WTC11 (cell line): ENCODE measurements around the gene MRPS15. TPM values are rescaled to one million over a fixed set of nuclear protein-coding genes. Genes with fewer than 3 reads are reported as not detected.

Source experiments
- AFF4 ChIP-seq: sonication (generic); formaldehyde crosslinking; IDR thresholded peaks from 2 replicates; pipeline ENCODE4 v1.8.1; 2023; ENCODE audit warnings: mild to moderate bottlenecking, missing genetic modification reagents, borderline replicate concordance
- ATF3 ChIP-seq: sonication (generic); formaldehyde crosslinking; conservative IDR thresholded peaks from 2 replicates; pipeline ENCODE4 v1.8.1; 2022; ENCODE audit warnings: mild to moderate bottlenecking, missing genetic modification reagents
- CREB1 ChIP-seq: sonication (generic); formaldehyde crosslinking; IDR thresholded peaks from 2 replicates; pipeline ENCODE4 v1.8.0; 2023; ENCODE audit warnings: mild to moderate bottlenecking, missing genetic modification reagents
- E2F1 ChIP-seq: sonication (generic); formaldehyde crosslinking; IDR thresholded peaks from 2 replicates; pipeline ENCODE4 v1.8.0; 2022; ENCODE audit warnings: mild to moderate bottlenecking, missing genetic modification reagents
- E2F4 ChIP-seq: sonication (generic); formaldehyde crosslinking; IDR thresholded peaks from 2 replicates; pipeline ENCODE4 v1.8.1; 2022; ENCODE audit warnings: low read depth, mild to moderate bottlenecking, moderate library complexity, missing genetic modification reagents, borderline replicate concordance
- GABPB1 ChIP-seq: sonication (generic); formaldehyde crosslinking; IDR thresholded peaks from 2 replicates; pipeline ENCODE4 v1.8.1; 2023; ENCODE audit warnings: mild to moderate bottlenecking, missing genetic modification reagents
- HMGA2 ChIP-seq: fragments of 250-450 bp; sonication (Bioruptor Pico); IDR thresholded peaks from 2 replicates; pipeline ENCODE4 v1.4.0; 2021; ENCODE audit warnings: mild to moderate bottlenecking, moderate library complexity
- IRF1 ChIP-seq: sonication (generic); formaldehyde crosslinking; IDR thresholded peaks from 2 replicates; pipeline ENCODE4 v1.8.0; 2023; ENCODE audit warnings: missing genetic modification reagents
- IRF2 ChIP-seq: sonication (generic); formaldehyde crosslinking; IDR thresholded peaks from 2 replicates; pipeline ENCODE4 v1.8.0; 2022; ENCODE audit warnings: low read depth, missing genetic modification reagents, borderline replicate concordance
- JAZF1 ChIP-seq: fragments of 250-450 bp; sonication (Bioruptor Pico); IDR thresholded peaks from 2 replicates; pipeline ENCODE4 v1.9.0; 2021; ENCODE audit warnings: moderate library complexity, mild to moderate bottlenecking, inconsistent platforms
- JUN ChIP-seq: sonication (generic); formaldehyde crosslinking; IDR thresholded peaks from 2 replicates; pipeline ENCODE4 v1.8.0; 2023; ENCODE audit warnings: mild to moderate bottlenecking, missing genetic modification reagents
- MLX ChIP-seq: sonication (generic); formaldehyde crosslinking; IDR thresholded peaks from 2 replicates; pipeline ENCODE4 v1.8.1; 2023; ENCODE audit warnings: mild to moderate bottlenecking, missing genetic modification reagents, moderate library complexity
- NFATC4 ChIP-seq: fragments of 250-450 bp; sonication (Bioruptor Pico); IDR thresholded peaks from 2 replicates; pipeline ENCODE4 v1.9.0; 2021; ENCODE audit warnings: mild to moderate bottlenecking
- OVOL2 ChIP-seq: fragments of 250-450 bp; sonication (Bioruptor Pico); IDR thresholded peaks from 2 replicates; pipeline ENCODE4 v1.9.0; 2021; ENCODE audit warnings: mild to moderate bottlenecking, borderline replicate concordance
- PREB ChIP-seq: sonication (generic); formaldehyde crosslinking; IDR thresholded peaks from 2 replicates; pipeline ENCODE4 v1.8.1; 2022; ENCODE audit warnings: mild to moderate bottlenecking, missing genetic modification reagents, moderate library complexity, borderline replicate concordance
- SMAD4 ChIP-seq: sonication (generic); formaldehyde crosslinking; IDR thresholded peaks from 2 replicates; pipeline ENCODE4 v1.8.0; 2022; ENCODE audit warnings: mild to moderate bottlenecking, missing genetic modification reagents
- SOX15 ChIP-seq: fragments of 250-450 bp; sonication (Bioruptor Pico); IDR thresholded peaks from 2 replicates; pipeline ENCODE4 v1.9.0; 2021; ENCODE audit warnings: mild to moderate bottlenecking
- STAT6 ChIP-seq: sonication (generic); formaldehyde crosslinking; conservative IDR thresholded peaks from 2 replicates; pipeline ENCODE4 v1.8.1; 2023; ENCODE audit warnings: mild to moderate bottlenecking, low read depth, missing genetic modification reagents, moderate library complexity
- TEAD4 ChIP-seq: sonication (generic); formaldehyde crosslinking; IDR thresholded peaks from 2 replicates; pipeline ENCODE4 v1.8.0; 2022; ENCODE audit warnings: mild to moderate bottlenecking, missing genetic modification reagents
- TP53 ChIP-seq: sonication (generic); formaldehyde crosslinking; IDR thresholded peaks from 2 replicates; pipeline ENCODE4 v1.8.1; 2023; ENCODE audit warnings: mild to moderate bottlenecking, missing genetic modification reagents
- USF1 ChIP-seq: sonication (generic); formaldehyde crosslinking; IDR thresholded peaks from 2 replicates; pipeline ENCODE4 v1.8.0; 2022; ENCODE audit warnings: mild to moderate bottlenecking, missing genetic modification reagents
- ZNF232 ChIP-seq: sonication (generic); formaldehyde crosslinking; IDR thresholded peaks from 2 replicates; pipeline ENCODE4 v1.8.0; 2022; ENCODE audit warnings: mild to moderate bottlenecking, missing genetic modification reagents
- ZNF512 ChIP-seq: sonication (generic); formaldehyde crosslinking; IDR thresholded peaks from 2 replicates; pipeline ENCODE4 v1.8.1; 2022; ENCODE audit warnings: missing genetic modification reagents, borderline replicate concordance
- total RNA-seq: library from RNA; stranded (reverse); gene quantifications from 3 replicates; pipeline ENCODE4 v1.2.3, GENCODE V29; 2021

MRPS15 gene
- total RNA-seq, 1 experiment from 2014 or later, result 113 TPM

- TF ChIP-seq GABPB1 (CRISPR knock-in tag) (no peak), AFF4 (CRISPR knock-in tag) (peak; percentile 89; the same call in 1 of the 2 replicates), ZNF512 (no peak), ATF3 (CRISPR knock-in tag) (0 out of 2 replicates have a peak, but pooled peaks have one; percentile 39), HMGA2 (no peak), E2F1 (CRISPR knock-in tag) (peak; percentile 51; the same call in 1 of the 2 replicates), OVOL2 (CRISPR knock-in tag) (no peak), JAZF1 (CRISPR knock-in tag) (no peak), MLX (CRISPR knock-in tag) (no peak), TP53 (CRISPR knock-in tag) (peak; percentile 91), NFATC4 (no peak), ZNF232 (CRISPR knock-in tag) (0 out of 2 replicates have a peak, but pooled peaks have one; percentile 59), SMAD4 (no peak), E2F4 (CRISPR knock-in tag) (no peak), PREB (CRISPR knock-in tag) (no peak), TEAD4 (CRISPR knock-in tag) (no peak), USF1 (CRISPR knock-in tag) (peak; percentile 59; the same call in 1 of the 2 replicates), IRF1 (CRISPR knock-in tag) (peak; percentile 86; the same call in 1 of the 2 replicates), SOX15 (no peak), JUN (no peak), IRF2 (CRISPR knock-in tag) (no peak), CREB1 (CRISPR knock-in tag) (peak; percentile 80; the same call in 1 of the 2 replicates), STAT6 (no peak)
Observed at GRCh38 chr1:36450270-36450918, 13.8 kb downstream of the MRPS15 start, which contains the start of gene OSCP1 (continued).
